ENCODE data around the gene SH2D4B. TPM values are rescaled to one million over a fixed set of nuclear protein-coding genes. Genes with fewer than 3 reads are reported as not detected.

SH2D4B gene
- total and polyA plus RNA-seq, 7 donors = 0.06 to 0.33 TPM; not detected in 5

DNA sequence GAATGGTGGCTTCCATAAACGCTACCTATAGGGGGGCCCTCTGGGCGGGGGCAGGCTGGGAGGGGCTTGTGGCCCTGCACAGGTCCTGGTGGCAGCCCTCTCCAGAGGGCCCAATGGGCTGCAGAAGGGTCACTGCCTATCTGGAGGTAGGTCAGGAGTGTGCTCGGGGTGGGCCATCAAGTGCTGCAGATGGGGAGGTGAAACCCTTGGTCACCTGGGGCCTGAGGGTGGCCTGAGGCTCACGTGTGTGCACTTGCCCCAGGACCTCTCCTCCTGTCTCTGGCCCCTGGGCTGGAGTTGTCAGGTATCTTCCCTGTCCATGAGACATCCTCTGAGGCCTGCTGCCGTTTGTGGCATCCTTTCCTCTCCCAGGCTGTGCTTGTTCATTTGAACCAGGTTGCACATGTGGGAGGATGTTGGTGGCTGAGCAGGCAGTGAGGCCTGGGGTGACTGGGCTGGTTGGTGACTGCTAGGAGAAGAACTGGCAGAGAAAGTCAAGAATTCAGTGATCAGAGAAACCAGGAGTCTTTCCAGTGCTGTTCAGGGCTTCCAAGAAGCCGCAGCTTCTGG, 21.1 kb upstream of the SH2D4B start:
- Histone ChIP-seq H3K36me3 (peaks cover 10 to 88% (median 56%) of the 10 kb centered on the region in 4 donors), H3K27ac (peak overlapping the region in 1 of 4 donors; percentile 42), H3K4me3 (no peak overlapping the region), H3K9me3 (no peaks in the 10 kb centered on the region), H3K27me3 (no peaks in the 10 kb centered on the region), H3K4me1 (no peaks in the 10 kb centered on the region)
- intact Hi-C loops (cut with DNase I) = no loop called here
- WGBS, 2 donors = 86 to 88% methylated on average over 6 of the region's 6 CpGs
- peak; percentile 52 for DNase-seq
- TF ChIP-seq EP300 (IDR thresholded peaks at IDR 0.05) (no peak), POLR2A (IDR thresholded peaks at IDR 0.05) (no peak), POLR2AphosphoS5 (IDR thresholded peaks at IDR 0.05) (no peak)
- TF ChIP-seq, protein P1, sequence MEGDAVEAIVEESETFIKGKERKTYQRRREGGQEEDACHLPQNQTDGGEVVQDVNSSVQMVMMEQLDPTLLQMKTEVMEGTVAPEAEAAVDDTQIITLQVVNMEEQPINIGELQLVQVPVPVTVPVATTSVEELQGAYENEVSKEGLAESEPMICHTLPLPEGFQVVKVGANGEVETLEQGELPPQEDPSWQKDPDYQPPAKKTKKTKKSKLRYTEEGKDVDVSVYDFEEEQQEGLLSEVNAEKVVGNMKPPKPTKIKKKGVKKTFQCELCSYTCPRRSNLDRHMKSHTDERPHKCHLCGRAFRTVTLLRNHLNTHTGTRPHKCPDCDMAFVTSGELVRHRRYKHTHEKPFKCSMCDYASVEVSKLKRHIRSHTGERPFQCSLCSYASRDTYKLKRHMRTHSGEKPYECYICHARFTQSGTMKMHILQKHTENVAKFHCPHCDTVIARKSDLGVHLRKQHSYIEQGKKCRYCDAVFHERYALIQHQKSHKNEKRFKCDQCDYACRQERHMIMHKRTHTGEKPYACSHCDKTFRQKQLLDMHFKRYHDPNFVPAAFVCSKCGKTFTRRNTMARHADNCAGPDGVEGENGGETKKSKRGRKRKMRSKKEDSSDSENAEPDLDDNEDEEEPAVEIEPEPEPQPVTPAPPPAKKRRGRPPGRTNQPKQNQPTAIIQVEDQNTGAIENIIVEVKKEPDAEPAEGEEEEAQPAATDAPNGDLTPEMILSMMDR (IDR thresholded peaks at IDR 0.05) = no peak

DNA sequence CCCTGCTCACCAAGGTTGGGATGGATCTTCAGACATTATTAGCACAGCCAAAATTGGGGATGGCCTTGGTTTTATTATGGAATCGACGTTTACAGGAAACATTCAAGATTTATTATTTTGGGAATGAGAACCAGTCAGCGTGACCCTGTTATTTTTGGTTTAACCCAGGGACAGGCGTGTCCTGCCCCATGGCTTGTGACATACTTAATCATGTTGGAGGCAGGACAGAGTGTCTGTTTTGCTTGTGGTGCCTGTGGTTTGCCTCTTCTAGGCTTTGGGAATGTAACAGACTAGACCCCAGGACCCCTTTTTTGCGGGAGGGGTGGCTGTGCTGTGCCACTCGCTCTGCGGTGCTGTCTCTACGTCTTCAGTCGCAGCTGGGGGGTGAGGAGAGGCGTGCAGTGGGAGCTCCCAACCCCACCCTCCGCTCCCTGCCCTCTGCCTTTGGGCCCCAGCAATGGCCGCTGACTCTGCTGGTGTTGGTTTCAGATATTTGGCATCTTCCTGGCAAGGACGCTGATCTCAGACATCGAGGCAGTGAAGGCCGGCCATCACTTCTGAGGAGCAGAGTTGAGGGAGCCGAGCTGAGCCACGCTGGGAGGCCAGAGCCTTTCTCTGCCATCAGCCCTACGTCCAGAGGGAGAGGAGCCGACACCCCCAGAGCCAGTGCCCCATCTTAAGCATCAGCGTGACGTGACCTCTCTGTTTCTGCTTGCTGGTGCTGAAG, 20.1 kb upstream of the SH2D4B start:
- Histone ChIP-seq H3K4me1 (no peaks in the 10 kb centered on the region), H3K27ac (no peak overlapping the region), H3K36me3 (peaks cover 10 to 79% (median 47%) of the 10 kb centered on the region in 4 donors), H3K4me3 (no peak overlapping the region), H3K9me3 (no peaks in the 10 kb centered on the region), H3K27me3 (no peaks in the 10 kb centered on the region)
- 93 to 94% methylated on average over 21 of the region's 21 CpGs for WGBS, 2 donors
- no peak for TF ChIP-seq POLR2A (IDR thresholded peaks at IDR 0.05)
- TF ChIP-seq EP300 (IDR thresholded peaks at IDR 0.05) = no peak
- peak in 1 of 4 donors; percentile 11 for TF ChIP-seq POLR2AphosphoS5 (IDR thresholded peaks at IDR 0.05)
- TF ChIP-seq, protein P1 (IDR thresholded peaks at IDR 0.05) = no peak
- intact Hi-C loops (cut with DNase I) = no loop called here
- DNase-seq = peak; percentile 53

DNA sequence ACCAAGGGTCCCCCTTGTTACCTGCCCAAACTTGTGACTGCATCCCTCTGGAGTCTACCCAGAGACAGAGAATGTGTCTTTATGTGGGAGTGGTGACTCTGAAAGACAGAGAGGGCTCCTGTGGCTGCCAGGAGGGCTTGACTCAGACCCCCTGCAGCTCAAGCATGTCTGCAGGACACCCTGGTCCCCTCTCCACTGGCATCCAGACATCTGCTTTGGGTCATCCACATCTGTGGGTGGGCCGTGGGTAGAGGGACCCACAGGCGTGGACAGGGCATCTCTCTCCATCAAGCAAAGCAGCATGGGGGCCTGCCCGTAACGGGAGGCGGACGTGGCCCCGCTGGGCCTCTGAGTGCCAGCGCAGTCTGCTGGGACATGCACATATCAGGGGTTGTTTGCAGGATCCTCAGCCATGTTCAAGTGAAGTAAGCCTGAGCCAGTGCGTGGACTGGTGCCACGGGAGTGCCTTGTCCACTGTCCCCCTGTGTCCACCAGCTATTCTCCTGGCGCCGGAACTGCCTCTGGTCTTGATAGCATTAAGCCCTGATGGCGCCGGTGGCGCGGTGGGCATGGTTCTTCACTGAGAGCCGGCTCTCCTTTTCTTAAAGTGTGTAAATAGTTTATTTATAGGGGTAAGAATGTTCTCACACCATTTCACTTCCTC, 19.4 kb upstream of the SH2D4B start:
- Histone ChIP-seq H3K4me3 (no peak overlapping the region), H3K36me3 (peaks cover 10 to 72% (median 41%) of the 10 kb centered on the region in 4 donors), H3K27ac (no peak overlapping the region), H3K9me3 (no peaks in the 10 kb centered on the region), H3K4me1 (no peaks in the 10 kb centered on the region), H3K27me3 (no peaks in the 10 kb centered on the region)
- intact Hi-C loops (cut with DNase I) = no loop called here
- TF ChIP-seq, protein P1 (IDR thresholded peaks at IDR 0.05) = no peak
- TF ChIP-seq POLR2A (IDR thresholded peaks at IDR 0.05) = no peak
- TF ChIP-seq EP300 (IDR thresholded peaks at IDR 0.05) = no peak
- TF ChIP-seq POLR2AphosphoS5 (IDR thresholded peaks at IDR 0.05) = no peak
- 88 to 95% methylated on average over 17 of the region's 17 CpGs for WGBS, 2 donors
- peak; percentile 58 for DNase-seq

DNA sequence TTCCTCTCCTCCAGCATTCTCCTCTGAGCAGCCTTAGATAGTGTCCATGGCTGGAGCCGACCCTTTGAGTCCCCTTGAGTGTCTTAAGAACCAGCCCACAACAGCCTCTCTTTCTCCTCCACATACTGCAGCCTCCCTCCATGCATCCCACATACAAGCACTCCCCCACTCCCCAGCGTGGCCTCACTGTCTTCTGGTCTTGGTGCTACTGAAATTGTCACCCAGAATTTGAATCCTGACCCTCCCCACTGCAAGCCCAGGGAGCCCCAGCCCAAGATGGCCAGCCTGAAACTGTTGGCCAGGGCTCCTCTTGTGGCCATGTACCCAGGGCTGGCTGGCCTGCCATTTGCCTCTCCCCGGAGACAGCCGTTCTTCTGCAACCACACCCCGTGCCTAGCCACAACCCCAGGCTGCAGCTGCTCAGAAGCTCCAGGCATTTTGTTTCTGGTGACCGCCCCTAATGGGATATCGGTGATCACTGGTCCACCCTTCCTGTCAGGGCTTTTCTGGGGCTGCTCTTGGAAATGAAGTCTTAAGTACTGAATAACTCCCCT, 18.8 kb upstream of the SH2D4B start:
- 76 to 78% methylated on average over 7 of the region's 7 CpGs for WGBS, 2 donors
- TF ChIP-seq, protein P1 (IDR thresholded peaks at IDR 0.05) = no peak
- TF ChIP-seq EP300 (IDR thresholded peaks at IDR 0.05) = no peak
- no peak for TF ChIP-seq POLR2A (IDR thresholded peaks at IDR 0.05)
- TF ChIP-seq POLR2AphosphoS5 (IDR thresholded peaks at IDR 0.05) = no peak
- peaks cover 7 to 66% (median 37%) of the 10 kb centered on the region in 4 donors for H3K36me3 ChIP-seq
- H3K9me3 ChIP-seq = no peaks in the 10 kb centered on the region
- peak; percentile 42 for DNase-seq
- H3K4me1 ChIP-seq = no peaks in the 10 kb centered on the region
- no peak overlapping the region for H3K4me3 ChIP-seq
- no peaks in the 10 kb centered on the region for H3K27me3 ChIP-seq
- intact Hi-C loops (cut with DNase I) = no loop called here
- H3K27ac ChIP-seq = no peak overlapping the region

Measured in sigmoid colon (tissue), 7 donors.